Stimulated activated CD4-positive, alpha-beta T cell treated with anti-CD3 and anti-CD28 coated beads, Interleukin-1b, Interleukin-23, amount 100 ng/mL, for 1 hour (primary cell): ENCODE data around the gene DLGAP4.
"Not testable (repeated sequence)": the region's sequence is repeated elsewhere in the genome, so short reads cannot be mapped to it uniquely, and the experiment has no call there.

Source experiments
- DNase-seq, 2 donors: peaks; one replicate each; pipeline ENCODE4 v3.0.0-alpha.2; 2020; ENCODE audit warnings: low read depth in 2 of 2

The DLGAP4 gene

GRCh38 chr20:36377348-36378326 lies 71.5 kb downstream of the DLGAP4 start:
- DNase-seq: no peak

DNA sequence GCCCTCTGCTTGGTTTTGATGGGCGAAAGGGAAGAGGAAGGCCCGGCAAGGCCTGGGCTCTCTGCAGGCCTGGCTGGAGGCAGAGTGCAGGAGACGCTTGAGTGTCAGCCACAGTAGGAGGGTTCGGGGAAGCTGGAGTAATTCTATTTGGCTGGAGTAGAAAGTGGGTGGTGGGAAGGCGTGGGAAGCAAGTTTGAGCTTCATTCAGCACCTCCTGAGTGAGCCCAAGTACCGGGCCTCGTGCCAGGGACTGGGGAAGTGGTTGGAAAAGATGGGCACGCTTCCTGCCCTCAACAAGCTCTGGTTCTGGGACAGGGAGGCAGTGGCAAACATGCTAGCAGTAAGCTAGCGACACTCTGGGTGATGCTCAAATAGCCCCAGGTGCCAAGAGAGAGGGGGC lies 72.5 kb downstream of the DLGAP4 start:
- no peak for DNase-seq

- DNase-seq: not testable (repeated sequence)
These were observed 73.8 kb downstream of the DLGAP4 start for GRCh38 chr20:36379914-36380313.

GRCh38 chr20:36384022-36384619 lies 78.0 kb downstream of the DLGAP4 start:
- no peak for DNase-seq

GRCh38 chr20:36385503-36385902 lies 79.4 kb downstream of the DLGAP4 start:
- no peak for DNase-seq

GRCh38 chr20:36386236-36386635 lies 80.1 kb downstream of the DLGAP4 start:
- DNase-seq: no peak

DNA sequence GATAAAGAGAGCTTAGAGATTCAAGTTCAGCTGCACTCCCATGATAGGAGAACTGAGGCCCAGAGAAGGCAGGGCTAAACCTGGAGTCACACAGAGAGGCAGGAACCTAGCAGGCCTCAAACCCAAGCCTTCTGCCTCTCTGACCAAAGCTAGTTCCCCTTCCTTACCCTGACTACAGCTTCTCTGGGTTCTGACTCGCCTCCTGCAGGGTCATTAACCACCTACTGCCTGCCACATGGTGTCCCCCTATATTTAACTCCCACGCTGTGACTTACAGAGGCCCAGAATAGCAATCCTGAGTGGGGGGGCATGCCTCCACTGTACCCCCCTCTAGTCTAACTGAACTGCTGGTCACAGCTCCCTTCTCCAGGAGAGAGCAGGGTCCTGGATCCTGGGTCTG lies 84.1 kb downstream of the DLGAP4 start:
- no peak for DNase-seq

DNA sequence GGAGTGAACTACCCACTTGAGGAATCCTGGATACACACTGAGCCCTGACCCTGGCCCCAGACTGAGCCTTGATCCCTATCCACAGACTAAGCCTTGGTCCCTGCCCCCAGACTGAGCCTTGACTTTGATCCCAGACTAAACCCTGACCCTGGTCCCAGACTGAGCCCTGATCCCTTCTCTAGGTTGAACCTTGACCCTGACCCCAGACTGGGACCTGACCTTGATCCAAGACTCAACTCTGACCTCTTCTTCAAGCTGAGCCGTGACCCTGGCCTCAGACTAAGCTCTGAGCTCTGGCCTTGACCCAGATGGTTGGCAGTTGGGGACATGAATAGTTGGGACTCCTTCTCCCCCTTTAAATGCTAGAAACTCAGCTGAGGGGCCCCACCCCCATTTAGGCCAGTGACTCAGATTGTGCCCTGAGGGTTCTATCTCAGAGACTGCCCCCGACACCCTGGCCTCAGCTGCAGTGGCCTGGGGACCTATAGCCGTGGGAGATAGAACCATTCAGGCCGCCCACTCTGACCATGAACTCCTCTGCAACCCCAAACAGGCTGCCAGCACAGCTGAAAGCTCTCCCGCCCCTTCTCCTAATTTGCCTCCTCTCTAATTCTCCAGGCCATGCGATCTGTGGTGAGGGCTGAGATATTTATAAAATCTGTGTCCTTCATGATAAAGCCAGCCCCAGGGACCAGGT lies 84.7 kb downstream of the DLGAP4 start:
- no peak for DNase-seq

DNA sequence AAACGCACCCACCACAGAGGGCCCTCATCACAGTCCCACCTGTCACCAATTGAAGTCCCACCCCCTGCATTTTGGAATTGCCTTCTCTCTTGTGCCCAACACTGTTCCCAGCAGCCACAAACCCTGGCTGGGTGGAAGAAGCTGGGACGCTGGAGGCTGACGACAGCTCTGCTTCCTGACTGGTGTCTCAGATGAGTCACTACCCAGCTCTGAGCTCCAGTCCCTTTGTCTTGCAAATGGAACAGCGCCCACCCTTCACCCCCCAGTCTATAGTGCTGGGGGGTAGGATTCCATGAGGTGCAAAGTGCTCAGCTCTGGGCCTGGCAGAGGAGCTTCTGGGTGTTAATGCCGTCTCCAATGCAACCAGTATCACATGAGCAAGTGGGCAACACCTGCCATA lies 85.3 kb downstream of the DLGAP4 start:
- no peak for DNase-seq

GRCh38 chr20:36391955-36392354 lies 85.8 kb downstream of the DLGAP4 start:
- DNase-seq: no peak

GRCh38 chr20:36392989-36393388 lies 86.8 kb downstream of the DLGAP4 start:
- no peak for DNase-seq

GRCh38 chr20:36394340-36394965 lies 88.3 kb downstream of the DLGAP4 start:
- no peak for DNase-seq

GRCh38 chr20:36396340-36396739 lies 90.2 kb downstream of the DLGAP4 start:
- no peak for DNase-seq

- DNase-seq: no peak
These were observed 90.9 kb downstream of the DLGAP4 start for GRCh38 chr20:36396847-36397630.

- no peak for DNase-seq
These were observed 92.4 kb downstream of the DLGAP4 start for GRCh38 chr20:36398515-36398914.

DNA sequence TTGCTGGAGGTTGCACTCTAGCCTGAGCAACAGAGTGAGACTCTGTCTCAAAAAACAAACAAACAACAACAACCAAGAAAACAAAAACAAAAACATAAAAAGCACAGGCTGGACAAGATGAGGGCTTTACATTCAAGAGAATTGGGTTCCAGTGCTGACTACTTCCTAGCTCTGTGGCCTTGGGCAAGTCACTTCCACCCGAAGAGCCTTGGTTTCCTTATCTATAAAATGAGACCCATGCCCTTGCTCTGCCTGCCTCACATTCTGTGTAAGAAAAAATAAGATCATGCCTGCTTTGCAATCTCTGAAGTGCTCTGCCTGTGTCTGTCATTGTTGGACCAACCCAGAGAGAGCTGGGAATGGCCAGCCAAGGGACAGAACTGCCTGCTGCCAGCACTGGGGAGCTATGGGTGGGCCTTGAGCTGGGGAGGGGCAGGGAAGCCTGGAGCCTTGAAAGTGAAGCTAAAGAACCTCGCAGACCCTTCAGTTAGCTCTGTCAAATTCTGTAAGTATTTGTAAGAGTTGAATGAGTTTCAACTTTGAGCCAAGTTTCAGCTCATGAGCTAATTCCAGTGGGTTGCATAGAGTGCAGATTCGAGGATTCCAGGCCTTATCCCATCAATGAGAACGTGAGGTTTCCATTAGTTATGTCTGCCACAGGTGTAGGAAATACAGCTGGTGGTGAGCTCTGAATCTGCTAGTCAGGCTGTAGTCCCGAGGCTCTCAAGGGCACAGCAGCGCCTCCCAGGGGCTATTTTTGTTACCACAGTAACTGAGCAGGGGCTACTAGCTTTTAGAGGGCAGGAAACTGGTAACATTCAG lies 93.2 kb downstream of the DLGAP4 start:
- DNase-seq: peak in 1 of 2 donors; percentile 7

- no peak for DNase-seq
These were observed 93.9 kb downstream of the DLGAP4 start for GRCh38 chr20:36399969-36400545.

DNA sequence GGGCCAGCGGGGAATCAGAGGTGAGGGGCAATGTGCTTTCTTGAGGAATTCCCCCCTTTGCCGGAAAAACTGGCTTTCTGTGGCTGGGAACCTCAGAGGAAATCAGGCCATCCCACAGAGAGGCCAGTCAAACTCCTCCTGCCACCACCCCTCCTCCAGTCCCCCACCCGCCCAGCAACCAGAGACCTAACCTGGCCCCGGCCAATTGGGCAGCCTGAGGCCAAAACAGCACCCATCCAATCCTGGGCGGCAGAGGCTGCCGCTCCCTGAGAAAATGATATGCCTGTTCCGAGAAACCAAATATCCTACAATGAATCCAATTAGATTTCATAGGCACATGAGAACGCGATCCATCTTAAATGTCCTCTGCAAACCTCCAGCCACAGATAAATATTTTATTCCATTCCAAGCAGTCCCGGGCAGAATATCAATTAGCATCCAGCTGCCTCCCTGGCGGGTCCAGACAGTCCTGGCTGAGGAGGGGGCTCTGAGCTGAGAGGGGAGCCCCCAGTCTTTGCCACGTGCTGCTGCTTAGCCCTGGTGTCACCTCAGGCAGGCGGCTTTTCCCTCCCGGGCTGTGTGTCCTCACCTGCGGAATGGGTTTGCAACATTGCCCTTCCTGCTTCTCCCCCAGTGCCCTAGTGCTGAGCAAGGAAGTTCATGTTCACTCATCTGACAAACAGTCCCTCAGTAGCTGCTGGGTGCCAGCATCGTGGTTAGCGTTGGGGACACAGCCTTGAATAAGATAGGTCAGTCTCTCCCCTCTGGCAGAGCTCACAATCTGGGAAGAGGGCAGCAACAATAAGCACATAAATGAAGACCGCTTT lies 95.0 kb downstream of the DLGAP4 start:
- no peak for DNase-seq

DNA sequence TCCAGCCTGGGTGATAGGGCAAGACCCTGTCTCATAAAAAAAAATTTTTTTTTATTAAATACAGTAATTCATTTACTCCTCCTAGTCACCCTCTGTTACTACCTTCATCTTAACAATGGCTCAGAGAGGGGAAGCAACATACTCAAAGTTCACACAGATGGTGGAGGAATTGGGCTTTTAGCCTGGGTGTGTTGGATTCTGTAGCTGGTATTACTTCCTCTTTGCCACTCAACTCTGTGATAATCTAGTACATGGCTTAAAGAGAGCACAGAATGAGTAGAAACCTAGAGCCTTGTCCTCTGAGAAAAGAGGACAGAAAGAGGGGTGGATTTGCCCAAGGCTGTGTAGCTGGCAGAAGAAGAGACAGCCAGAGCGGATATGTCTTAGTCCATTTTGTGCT lies 96.6 kb downstream of the DLGAP4 start:
- DNase-seq: no peak
